Caki2 (cell line): ENCODE data around the gene ARRB2. TPM values are rescaled to one million over a fixed set of nuclear protein-coding genes. Genes with fewer than 3 reads are reported as not detected.
"Not testable (repeated sequence)": the region's sequence is repeated elsewhere in the genome, so short reads cannot be mapped to it uniquely, and the experiment has no call there.

Experiments used
- DNase-seq: peaks from one replicate; pipeline ENCODE4 v3.0.0-alpha.2; 2015; ENCODE audit warnings: low read depth
- in situ Hi-C: cut with HindIII; loops from 2 replicates; pipeline ENCODE4 v1.10.0; 2016; ENCODE audit warnings: low sequenced_read_pairs, low pct_unique_long_range_greater_than_20kb, mixed read lengths
- total RNA-seq: library from RNA; depleted of rRNA; stranded (reverse); fragments of >200 nt; shearing (Covaris generic); gene quantifications from 2 replicates; pipeline ENCODE4 v1.2.3, GENCODE V29; 2014; ENCODE audit warnings: low replicate concordance

Gene ARRB2
- total RNA-seq, 1 experiment from 2014 or later, result 17.1 TPM

DNA sequence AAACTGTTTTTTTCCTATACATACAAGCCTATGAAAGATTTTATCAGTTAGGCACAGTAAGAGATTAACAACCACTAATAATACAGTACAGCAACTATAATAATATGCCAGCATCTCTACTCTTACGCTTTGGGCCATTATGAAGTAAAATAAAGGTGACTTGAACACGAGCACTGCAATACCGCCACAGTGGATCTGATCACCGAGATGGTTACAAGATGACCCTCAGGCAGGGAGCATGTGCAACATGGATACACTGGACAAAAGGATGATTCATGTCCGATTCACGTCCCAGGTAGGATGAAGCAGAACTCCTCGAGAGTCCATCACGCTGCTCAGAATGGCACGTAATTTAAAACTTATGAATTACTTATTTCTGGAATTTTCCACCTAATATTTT lies 17.0 kb upstream of the ARRB2 start:
- DNase-seq, result no peak
- in situ Hi-C loops, result no loop called here

DNA sequence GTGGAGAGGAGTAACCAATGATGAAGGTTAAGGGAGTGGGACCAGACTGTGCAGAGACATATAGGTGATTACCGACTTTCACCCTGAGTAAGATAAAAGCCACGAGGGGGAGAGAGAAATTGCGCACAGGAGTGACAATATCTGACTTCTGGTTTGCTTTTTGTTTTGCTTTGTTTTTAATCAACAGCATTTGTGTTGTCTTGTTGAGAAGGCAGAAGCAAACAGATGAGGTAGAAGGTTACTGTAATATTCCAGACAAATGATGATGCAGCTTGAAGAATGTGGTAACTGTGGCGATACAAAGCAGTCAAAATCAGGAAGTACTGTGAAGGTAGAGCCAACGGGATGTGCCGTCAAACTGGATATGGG lies 14.0 kb upstream of the ARRB2 start:
- DNase-seq, result no peak
- in situ Hi-C loops, result no loop called here

DNA sequence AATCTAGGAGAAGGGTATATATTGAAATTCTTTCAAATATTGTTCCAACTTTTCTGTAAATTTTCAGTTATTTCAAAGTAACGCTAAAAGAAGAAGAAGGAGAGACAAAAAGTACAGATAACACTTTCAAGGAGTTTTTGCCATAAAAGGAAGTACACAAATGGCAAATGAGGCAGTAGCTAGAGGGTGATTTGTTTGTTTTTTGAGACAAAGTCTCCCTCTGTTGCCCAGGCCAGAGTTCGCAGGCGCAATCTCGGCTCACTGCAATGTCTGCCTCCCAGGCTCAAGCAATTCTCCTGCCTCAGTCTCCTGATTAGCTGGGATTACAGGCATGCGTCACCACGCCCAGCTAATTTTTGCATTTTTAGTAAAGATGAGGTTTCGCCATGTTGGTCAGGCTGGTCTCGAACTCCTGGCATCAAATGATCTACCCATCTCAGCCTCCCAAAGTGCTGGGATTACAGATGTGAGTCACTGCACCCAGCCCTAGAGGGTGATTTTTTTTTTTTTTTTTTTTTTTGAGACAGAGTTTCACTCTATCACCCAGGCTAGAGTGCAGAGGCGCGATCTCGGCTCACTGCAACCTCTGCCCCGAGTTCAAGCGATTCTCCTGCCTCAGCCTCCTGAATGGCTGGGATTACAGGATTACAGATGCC lies 10.9 kb upstream of the ARRB2 start:
- DNase-seq, in situ Hi-C loops: not testable (repeated sequence)

DNA sequence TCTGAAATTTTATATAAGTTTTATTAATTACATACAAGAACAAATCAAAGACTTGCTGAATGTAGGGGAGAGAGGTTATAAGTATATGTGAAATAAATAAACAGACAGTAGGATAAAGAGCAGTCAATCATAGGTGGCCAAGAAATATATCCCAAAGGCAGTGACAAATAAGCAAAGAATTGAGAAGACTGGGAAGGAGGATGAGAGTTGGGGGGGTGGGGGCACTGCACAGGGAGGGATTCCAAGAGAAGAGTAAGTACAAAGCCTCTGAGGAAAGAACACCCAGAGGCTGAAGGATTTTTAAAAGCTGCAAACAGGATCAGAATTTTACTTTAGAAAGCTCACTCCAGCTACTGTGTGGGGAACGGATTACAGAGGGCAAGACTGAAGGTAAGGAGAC lies 9.3 kb upstream of the ARRB2 start:
- no peak for DNase-seq
- in situ Hi-C loops, result no loop called here

DNA sequence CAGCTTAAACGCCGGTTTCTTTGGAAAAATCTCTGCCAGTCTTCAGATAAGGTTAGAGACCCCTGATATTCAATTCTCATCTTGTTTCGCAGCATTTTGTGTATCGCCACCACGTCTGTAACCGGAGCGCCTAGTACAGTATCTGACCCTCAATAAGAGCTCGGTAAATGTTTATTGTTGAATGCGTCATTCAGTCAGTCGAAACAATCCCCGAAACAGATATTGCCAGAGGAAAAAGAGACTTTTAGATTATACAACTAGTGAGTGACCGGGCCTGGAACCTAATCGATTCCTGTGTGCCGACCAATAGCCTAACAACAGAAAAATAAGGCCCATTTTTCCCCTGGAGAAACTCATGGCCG lies 7.1 kb upstream of the ARRB2 start:
- in situ Hi-C loops, result no loop called here
- no peak for DNase-seq

DNA sequence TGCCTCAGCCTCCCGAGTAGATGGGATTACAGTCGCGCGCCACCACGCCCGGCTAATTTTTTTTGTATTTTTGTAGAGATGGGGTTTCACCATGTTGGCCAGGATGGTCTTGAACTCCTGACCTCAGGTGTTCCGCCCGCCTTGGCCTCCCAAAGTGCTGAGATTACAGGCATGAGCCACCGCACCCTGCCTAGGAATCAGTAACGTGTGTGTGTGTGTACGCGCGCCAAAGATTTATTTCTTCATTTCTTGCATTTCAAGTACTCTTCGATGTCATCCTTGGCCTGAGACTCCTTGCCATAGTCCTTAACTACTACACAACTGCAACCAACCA lies 5.9 kb upstream of the ARRB2 start:
- in situ Hi-C loops, DNase-seq: not testable (repeated sequence)

DNA sequence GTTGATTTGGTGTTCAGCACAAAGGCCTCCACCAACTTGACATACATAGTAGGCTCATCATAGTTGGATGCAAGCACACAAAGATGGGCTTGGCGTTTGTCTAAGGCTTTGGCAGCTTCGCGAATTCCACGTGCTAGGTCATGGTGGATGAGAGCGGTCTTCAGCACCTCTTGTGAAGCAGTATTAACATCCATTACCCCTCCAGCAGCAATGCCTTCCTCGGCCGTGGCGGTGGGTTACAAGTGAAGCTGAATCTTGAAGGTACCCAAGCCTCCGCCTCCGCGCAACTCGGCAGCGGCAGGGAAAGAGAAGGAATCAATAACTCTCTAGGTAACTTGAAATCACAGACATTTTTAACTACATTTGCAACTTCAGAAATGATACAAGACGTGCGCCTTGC lies 5.4 kb upstream of the ARRB2 start:
- in situ Hi-C loops, result no loop called here
- no peak for DNase-seq

DNA sequence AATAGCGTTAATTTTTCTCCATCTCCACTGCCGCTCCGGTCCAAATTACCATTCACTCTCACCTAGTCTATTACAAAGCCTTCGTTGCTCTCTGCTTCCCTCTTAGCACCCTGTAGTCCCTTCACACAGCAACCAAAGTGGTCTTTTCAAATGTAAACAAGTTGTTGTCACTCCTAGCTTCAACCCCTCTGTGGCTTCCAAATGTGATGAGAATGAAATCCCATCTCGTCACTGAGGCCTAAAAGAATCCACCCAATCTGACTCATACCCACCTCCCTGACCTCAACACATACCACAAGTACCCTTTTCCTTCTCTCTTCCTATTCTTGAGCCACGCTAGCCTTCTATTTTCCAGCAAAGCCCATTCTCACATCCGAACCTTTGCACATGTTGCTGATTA lies 4.3 kb upstream of the ARRB2 start:
- in situ Hi-C loops, result no loop called here
- no peak for DNase-seq

DNA sequence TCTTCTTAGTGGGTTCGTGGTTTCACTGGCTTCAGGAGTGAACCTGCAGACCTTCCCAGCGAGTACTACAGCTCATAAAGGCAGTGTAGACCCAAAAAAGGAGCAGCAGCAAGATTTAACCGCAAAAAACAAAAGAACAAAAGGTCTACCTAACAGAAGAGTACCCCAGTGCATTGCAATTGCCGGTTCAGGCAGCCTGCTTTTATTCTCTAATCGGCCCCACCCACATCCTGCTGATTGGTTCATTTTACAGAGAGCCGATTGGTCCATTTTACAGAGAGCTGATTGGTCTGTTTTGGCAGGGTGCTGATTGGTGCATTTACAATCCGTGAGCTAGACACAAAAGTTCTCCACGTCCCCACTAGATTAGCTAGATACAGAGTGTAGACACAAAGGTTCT lies 2.0 kb upstream of the ARRB2 start:
- DNase-seq, result peak; percentile 23
- in situ Hi-C loops, result no loop called here

DNA sequence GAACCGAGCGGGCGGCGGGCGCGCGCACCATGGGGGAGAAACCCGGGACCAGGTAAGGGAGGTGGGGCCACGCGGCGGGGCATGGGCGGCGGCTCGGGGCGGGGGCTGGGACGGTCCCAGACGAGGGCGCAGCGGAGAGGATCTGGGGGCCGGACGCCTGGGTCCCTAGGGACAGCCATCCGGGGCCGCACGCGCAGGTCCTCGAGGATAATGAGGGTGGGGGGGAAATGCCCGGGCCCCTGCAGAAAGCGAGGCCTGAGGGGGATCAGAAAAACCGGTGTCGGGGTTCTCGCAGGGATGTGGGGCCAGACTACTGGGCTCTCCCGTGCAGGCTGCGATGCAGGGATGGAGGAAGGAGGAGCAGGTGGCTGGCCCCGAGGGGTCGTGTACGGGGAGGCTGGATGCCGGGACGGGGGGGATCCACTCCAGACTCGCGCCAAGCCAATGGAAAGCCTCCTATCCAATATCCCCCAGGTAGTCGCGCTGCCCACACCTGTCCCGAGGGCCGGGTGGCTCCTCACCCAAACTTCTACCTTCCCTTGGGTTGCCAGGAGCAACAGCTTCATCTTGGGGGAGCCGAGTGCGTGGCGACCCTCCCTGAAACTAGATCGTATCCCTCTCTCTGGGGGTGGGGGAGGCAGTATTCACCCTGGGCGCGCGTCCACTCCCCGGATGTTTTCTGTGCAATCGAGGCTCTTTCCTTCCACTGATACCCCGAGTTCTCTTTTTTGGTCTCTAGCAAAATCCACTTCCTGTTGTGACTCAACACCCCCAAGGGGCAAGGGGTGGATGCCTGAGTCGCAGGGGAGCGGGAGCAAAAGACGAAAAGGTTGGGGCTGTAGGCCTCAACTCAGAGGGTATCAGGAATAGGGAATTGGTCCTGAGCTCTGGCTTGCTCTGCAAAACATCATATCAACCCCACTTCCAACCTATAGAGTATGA lies 532 bp downstream of the ARRB2 start:
- in situ Hi-C loops, result no loop called here

DNA sequence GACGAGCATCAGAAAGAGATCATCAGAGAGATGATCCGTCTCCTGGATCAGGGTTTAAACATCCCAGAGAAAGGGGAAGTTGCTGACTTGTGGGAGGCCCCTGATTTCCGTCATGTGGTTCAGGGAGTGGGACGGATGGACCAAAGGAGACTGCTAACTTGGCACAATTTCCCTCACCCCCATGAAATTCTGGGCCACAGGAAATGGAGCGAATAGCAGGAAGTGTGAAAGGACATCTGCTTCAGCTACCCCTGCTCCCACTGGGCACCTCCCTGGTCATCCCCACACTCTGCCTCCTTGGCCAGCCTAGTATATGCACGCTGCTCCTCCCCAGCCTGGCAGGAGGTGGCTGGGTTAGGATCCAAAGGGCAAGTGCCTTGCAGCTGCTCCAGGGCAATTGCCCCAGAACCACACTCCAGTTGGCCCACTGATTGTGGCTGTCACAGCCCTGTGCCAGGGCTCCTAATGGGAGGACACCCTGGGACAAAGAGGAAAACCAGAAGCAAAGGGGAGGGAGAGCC lies 1.3 kb downstream of the ARRB2 start:
- in situ Hi-C loops, result no loop called here

More for the DNA sequence above, 532 bp downstream of the ARRB2 start:
- no peak for DNase-seq

DNA sequence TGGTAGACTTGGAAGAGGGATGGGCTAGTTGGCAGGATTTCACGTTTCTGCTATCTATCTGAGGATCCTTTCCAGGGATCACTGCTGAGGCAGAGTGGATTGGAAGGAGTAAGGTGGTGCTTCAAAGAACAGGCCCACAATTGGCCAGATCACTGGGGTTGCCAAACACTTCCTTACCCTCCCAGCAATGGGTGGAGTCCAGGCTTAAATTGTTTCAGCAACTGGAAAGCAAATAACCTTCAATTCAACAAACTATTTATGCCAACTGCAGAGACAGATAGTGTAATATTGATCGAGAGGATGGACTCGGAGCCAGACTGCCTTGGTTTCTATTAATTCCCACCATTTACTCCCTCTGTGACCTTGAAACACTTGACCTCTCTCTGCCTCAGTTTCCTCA lies 2.1 kb downstream of the ARRB2 start:
- no peak for DNase-seq
- in situ Hi-C loops, result no loop called here

More for the DNA sequence above, 1.3 kb downstream of the ARRB2 start:
- no peak for DNase-seq

DNA sequence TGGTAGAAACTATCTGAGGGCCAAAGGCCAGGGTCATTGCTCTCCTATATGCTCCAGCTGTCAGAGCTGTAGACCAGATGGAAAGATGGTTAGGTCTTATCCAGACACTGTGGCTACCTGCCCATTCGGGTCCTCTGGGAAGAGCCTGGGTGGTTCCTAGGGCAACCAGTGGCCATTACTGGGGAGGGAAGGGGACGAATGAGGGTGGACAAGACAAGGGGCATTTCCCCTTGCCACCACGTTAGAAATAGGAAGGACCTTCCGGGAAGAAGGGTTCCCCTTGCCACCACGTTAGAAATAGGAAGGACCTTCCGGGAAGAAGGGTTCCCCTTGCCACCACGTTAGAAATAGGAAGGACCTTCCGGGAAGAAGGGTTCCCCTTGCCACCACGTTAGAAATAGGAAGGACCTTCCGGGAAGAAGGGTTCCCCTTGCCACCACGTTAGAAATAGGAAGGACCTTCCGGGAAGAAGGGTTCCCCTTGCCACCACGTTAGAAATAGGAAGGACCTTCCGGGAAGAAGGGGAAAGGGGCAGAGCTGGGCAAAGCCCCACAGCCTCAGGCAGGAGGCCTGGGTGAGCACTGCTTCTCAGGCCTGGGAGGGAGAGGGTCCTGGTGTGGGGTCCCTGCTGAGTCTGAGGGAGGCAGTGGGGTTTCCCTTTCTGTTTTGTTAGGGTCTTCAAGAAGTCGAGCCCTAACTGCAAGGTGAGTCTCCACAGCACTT lies 4.1 kb downstream of the ARRB2 start:
- in situ Hi-C loops, DNase-seq: not testable (repeated sequence)

DNA sequence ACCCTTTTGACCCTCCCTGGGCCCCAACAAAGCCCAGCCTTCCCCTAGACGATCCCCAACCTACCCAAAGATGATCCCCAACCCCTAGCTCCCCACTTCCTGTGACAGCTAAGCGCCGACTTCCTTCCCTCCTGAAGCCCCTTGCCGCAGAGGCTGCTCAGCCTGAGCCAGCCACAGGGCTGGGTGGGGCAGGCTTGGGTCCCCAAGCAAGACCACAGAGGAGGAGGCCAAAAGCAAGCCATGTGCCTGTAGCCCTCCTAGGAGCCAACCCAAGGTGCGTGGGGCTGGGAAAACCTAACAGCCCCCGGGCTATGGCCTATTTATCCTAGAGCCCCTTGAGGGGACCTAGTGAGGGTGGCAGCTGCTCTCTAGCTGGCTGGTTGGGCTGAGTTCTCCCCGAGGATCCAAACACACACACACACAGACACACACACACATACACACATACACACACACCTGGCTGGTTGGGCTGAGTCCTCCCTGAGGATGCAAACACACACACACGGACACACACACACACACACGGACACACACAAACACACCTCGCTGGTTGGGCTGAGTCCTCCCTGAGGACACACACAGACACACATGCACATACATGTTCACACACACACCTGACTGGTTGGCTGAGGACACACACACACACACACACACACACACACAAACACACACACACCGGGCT lies 4.8 kb downstream of the ARRB2 start:
- DNase-seq, result no peak
- in situ Hi-C loops, result no loop called here

DNA sequence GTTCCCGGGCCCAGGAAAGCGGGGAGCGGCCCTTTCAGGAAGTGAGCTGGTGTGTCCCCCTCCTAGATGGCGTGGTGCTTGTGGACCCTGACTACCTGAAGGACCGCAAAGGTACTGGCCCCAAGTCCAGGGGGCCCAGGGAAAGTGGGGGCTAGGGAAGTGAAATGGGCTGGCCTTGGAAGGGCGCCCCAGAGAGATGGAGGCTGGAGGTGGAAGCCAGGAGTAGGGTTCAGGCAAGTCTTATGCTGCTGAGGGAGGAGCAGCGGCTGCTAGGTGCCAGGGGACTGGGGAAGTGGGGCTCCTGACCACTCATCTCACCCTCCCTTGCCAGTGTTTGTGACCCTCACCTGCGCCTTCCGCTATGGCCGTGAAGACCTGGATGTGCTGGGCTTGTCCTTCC lies 5.6 kb downstream of the ARRB2 start:
- in situ Hi-C loops, result no loop called here
- no peak for DNase-seq

DNA sequence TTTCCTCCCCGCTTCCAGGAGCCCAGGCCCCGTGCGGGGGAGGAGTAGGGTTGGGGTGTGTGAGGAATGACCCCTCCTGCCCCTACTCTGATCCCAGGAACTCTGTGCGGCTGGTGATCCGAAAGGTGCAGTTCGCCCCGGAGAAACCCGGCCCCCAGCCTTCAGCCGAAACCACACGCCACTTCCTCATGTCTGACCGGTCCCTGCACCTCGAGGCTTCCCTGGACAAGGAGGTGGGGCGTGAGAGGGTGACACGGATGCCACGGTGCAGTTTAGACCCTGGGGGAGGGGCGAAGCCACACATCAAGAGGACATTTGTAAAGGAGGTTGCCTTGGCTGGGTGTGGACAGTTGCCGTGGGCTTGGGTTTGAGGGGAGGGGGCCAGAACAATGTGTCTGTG lies 7.4 kb downstream of the ARRB2 start:
- no peak for DNase-seq
- in situ Hi-C loops, result no loop called here

DNA sequence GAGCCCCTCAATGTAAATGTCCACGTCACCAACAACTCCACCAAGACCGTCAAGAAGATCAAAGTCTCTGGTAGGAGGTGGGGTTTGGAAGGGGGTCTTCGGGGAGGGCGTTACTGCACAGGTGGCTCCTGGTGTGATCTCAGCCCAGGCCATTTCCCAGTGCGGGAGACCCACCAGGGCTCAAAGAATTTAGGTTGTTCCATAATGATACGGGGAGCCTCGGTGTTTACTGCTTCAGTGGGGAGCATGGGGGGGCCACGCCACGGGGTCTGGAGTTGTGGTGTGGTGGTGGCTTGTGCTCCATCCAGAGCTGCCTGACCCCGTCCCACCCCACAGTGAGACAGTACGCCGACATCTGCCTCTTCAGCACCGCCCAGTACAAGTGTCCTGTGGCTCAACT lies 7.8 kb downstream of the ARRB2 start:
- DNase-seq, result no peak
- in situ Hi-C loops, result no loop called here

DNA sequence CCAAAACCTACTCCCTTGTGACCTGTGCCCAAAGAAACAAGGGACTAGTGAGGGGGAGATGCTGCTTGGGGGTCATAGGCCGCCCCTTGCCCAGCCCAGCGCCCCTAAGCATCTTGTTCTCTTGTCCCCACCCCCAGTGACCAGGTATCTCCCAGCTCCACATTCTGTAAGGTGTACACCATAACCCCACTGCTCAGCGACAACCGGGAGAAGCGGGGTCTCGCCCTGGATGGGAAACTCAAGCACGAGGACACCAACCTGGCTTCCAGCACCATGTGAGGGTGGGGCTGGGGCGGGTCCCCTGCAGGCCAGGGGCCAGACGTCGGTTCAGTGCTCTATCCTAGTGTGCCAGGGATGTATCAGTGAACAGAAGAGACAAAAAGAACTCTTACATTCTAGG lies 8.7 kb downstream of the ARRB2 start:
- DNase-seq, result no peak
- in situ Hi-C loops, result no loop called here
